Activated CD4-positive, alpha-beta T cell treated with anti-CD3 and anti-CD28 coated beads for 36 hours (primary cell): ENCODE measurements around the gene ACOXL. TPM values are rescaled to one million over a fixed set of nuclear protein-coding genes. Genes with fewer than 3 reads are reported as not detected.
A peak's percentile ranks its signal among the peaks of the same experiment; 100 is the strongest.
"Not testable (repeated sequence)": the region's sequence is repeated elsewhere in the genome, so short reads cannot be mapped to it uniquely, and the experiment has no call there.

ENCODE experiments used
- ATAC-seq: fragments of 200-7000 bp; cut with Tn5 transposase; one replicate; pipeline ENCODE4 v1.10.0; 2021; ENCODE audit warnings: mild to moderate bottlenecking, moderate library complexity
- CTCF ChIA-PET: fragments of 350-600 bp; sonication (Branson Sonifier 250); formaldehyde crosslinking; loops from one replicate; lab custom pipeline; 2021; ENCODE audit warnings: antibody characterized with exemption; lab: Charles Lee
- POLR2A ChIA-PET: fragments of 350-600 bp; sonication (Branson Sonifier 250); formaldehyde crosslinking; loops from one replicate; lab custom pipeline; 2021; ENCODE audit warnings: antibody characterized with exemption, inconsistent platforms; lab: Charles Lee
- DNase-seq: peaks from one replicate; pipeline ENCODE4 v3.0.0-alpha.2; 2020
- H3K27ac Mint-ChIP-seq: one replicate; pipeline ENCODE4 v1.8.0; 2021; ENCODE audit warnings: mixed read lengths
- H3K27me3 Mint-ChIP-seq: one replicate; pipeline ENCODE4 v1.8.0; 2021; ENCODE audit warnings: mixed read lengths
- H3K36me3 Mint-ChIP-seq: one replicate; pipeline ENCODE4 v1.8.0; 2021; ENCODE audit warnings: low read depth, mixed read lengths
- H3K4me1 Mint-ChIP-seq: one replicate; pipeline ENCODE4 v1.8.0; 2021; ENCODE audit warnings: mixed read lengths
- H3K4me3 Mint-ChIP-seq: one replicate; pipeline ENCODE4 v1.8.0; 2021; ENCODE audit warnings: mild to moderate bottlenecking, moderate library complexity, mixed read lengths
- H3K9me3 Mint-ChIP-seq: one replicate; pipeline ENCODE4 v1.8.0; 2021; ENCODE audit warnings: low read depth, mixed read lengths
- intact Hi-C, 2 experiments: fragments of 100-400 bp; cut with DNase I in 1 of 2; cut with micrococcal nuclease in 1 of 2; formaldehyde crosslinking; loops; one replicate each; pipeline versions ENCODE4 v1.14.2 to v1.15.1; 2022 to 2024; cut with DNase I, micrococcal nuclease
- total RNA-seq, 2 experiments: library from RNA; stranded (reverse); gene quantifications; one replicate each; pipeline ENCODE4 v1.2.3, GENCODE V29; 2021

ACOXL gene
- under 1 TPM in 1 of 2 experiments, not detected in 1; 0.23 TPM for total RNA-seq

DNA sequence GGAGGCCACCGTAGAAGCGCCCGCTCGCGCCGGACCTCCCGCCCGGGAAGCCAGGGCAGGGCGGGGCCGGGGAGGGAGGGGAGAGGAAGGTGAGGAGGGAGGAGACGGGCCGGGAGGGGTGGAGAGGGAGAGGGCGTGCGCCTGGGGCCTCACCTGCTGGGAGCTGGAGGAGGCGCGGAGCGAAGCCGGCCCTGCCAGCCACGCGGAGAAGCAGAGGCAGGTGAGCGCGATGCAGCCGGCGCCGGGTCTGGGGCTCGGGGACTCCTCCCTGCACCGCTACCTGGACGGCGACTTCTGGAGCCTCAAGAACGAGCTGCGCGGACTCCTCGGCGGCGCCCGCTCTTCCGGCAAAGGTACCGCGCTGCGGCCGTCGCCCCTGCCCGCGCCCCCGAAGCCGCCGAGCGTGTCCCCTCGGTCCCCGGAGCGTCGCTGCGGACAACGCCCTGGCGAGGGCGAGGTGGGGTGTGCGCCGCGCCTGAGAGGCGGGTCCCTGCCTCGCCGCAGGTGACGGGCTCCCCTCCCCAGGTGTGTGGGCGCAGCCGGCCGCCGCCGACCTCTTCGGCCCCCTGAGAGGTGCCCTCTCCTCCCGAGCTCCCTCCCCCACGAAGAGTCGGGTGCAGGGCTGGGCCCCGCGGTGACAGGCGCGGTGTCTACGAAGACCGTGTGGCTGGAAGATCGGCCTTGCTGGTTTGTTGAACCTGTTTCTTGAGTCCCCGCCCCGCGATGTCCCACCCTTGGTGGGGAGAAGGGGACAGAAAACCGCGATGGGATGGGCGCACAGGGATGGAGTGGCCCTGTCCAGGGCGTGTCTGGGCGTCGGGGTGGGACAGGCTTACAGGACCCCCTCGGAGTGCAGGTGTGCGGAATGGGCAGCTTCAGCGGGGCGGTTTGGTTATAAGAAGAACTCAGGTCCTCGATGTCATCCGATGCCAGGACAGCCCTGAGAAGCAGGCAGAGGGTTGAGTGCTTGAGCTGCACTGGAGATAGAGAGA, at the start of gene ACOXL:
TSS of gene ACOXL (plus strand) at position 152 of the 992 bp plus-strand sequence. CDS start 35,817 bp downstream, outside the sequence.
- Mint-ChIP-seq H3K4me3 (peak within 1 kb of the TSS; percentile 24), H3K27ac (no peak within 1 kb of the TSS), H3K9me3 (no peaks in the 10 kb centered on the region), H3K27me3 (peaks cover 65% of the 10 kb centered on the region), H3K4me1 (peaks cover 7% of the 10 kb centered on the region), H3K36me3 (no peaks in the 10 kb centered on the region)
- POLR2A ChIA-PET, result no interaction called here
- CTCF ChIA-PET, result interaction anchor here (0.8 to 1.7 kb wide), 2 partner anchors 16 to 22 kb away, joined by 3 to 4 read pairs; no protein-coding TSS in a partner anchor
- intact Hi-C loops, result no loop called here
- DNase-seq (peak; percentile 39), ATAC-seq (peak; percentile 30)

DNA sequence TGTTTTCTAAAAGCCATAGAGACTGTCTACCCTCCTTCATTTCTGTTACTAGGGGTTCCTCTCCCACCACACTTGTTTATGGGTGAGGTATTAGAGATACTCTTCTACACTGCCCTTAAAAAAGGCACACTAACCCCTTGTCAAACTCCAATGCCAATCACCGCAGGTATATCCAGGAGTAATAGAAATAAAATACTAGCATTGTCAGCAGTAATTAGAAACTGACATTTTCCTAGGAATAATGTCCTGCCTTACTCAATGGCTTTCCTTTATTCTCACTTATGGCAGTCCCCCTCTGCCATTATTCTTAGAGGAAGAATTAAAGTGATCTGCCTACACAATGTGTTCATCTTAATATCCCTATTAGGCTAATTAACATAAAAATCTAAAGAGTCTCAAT, 49.5 kb upstream of the ACOXL start:
- peaks cover 4% of the 10 kb centered on the region for H3K9me3 Mint-ChIP-seq
- H3K4me1 Mint-ChIP-seq, result peaks cover 9% of the 10 kb centered on the region
- H3K27me3 Mint-ChIP-seq, result peaks cover 4% of the 10 kb centered on the region
- no peak overlapping the region for H3K4me3 Mint-ChIP-seq
- no peak for ATAC-seq
- H3K27ac Mint-ChIP-seq, result no peak overlapping the region
- H3K36me3 Mint-ChIP-seq, result peaks cover 4% of the 10 kb centered on the region
- ChIA-PET POLR2A (no interaction called here), CTCF (interaction anchor here (1.0 to 1.5 kb wide), 2 partner anchors 71 to 73 kb away, joined by 3 to 4 read pairs; no protein-coding TSS in a partner anchor)
- DNase-seq, result no peak
- intact Hi-C loops, result no loop called here

DNA sequence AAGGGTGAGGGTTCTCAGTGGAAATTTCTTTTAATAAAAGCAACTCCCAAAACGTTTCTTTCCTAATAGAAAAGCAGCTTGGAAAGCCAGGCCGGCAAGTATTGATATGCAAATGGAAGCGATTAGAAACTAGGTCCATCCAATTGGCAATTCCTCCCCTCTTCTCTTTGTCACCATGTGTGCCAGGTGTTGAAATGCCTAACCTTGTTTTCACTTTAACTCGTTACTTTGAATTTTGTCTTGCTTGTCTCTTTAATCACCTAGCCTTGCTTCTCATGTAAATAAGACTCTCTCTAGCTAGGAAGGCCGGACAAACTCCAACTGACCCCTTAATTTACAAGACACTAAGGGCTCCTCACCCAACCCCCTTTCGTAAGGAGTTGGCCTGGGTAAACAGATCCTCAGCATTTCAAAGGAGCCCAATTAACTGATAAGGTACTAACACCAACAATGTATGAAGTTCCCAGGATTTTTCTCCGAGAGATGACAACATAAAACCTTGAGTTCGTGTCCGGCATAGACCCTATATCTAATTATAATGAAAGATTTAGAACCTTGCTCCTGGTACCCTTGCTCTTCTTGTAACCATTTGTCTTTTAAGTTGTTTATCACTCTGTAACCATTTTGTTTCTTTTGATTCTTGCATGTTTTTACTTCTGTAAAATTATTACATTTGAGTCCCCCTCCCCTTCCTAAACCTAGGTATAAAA, 44.4 kb upstream of the ACOXL start:
- H3K9me3 Mint-ChIP-seq, H3K27ac Mint-ChIP-seq, H3K4me1 Mint-ChIP-seq, DNase-seq, ATAC-seq, H3K4me3 Mint-ChIP-seq, intact Hi-C loops, POLR2A ChIA-PET, H3K36me3 Mint-ChIP-seq, H3K27me3 Mint-ChIP-seq: not testable (repeated sequence)
- CTCF ChIA-PET, result interaction anchor here (1.3 kb wide), 1 partner anchor 47 kb away, joined by 3 read pairs; no protein-coding TSS in a partner anchor

DNA sequence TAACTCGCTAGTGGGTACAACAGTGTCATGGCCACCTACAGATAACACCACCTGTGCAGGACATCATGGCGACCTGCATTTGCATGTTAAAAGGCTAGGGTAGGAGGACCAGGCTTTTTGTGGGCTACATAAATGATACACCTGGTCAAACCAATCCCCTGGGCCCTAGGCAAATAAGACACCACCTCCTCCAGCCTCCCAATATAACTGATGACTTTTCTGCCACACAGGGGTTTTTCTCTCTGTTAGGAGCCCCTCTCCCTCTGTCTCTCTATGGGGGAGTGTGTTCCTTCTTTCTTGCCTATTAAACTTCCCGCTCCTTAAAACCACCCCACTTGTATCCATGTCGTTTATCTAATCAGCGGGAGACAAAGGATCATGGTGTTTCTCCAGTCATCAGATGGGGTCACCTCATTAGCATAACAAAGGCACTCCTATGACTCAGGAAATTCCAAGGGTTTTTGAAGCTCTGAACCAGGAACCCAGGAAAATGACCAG, 43.7 kb upstream of the ACOXL start:
- ChIA-PET POLR2A (interaction anchor here (0.7 kb wide), 1 partner anchor 18 kb away, joined by 3 read pairs; no protein-coding TSS in a partner anchor), CTCF (interaction anchor here (0.8 to 1.1 kb wide), 2 partner anchors 9 to 11 kb away, joined by 3 to 5 read pairs; no protein-coding TSS in a partner anchor)
- no peak overlapping the region for H3K27ac Mint-ChIP-seq
- DNase-seq (no peak), ATAC-seq (no peak)
- no peak overlapping the region for H3K4me3 Mint-ChIP-seq
- peaks cover 2% of the 10 kb centered on the region for H3K36me3 Mint-ChIP-seq
- intact Hi-C loops, result no loop called here
- no peaks in the 10 kb centered on the region for H3K4me1 Mint-ChIP-seq
- peaks cover 7% of the 10 kb centered on the region for H3K9me3 Mint-ChIP-seq
- peaks cover 2% of the 10 kb centered on the region for H3K27me3 Mint-ChIP-seq

DNA sequence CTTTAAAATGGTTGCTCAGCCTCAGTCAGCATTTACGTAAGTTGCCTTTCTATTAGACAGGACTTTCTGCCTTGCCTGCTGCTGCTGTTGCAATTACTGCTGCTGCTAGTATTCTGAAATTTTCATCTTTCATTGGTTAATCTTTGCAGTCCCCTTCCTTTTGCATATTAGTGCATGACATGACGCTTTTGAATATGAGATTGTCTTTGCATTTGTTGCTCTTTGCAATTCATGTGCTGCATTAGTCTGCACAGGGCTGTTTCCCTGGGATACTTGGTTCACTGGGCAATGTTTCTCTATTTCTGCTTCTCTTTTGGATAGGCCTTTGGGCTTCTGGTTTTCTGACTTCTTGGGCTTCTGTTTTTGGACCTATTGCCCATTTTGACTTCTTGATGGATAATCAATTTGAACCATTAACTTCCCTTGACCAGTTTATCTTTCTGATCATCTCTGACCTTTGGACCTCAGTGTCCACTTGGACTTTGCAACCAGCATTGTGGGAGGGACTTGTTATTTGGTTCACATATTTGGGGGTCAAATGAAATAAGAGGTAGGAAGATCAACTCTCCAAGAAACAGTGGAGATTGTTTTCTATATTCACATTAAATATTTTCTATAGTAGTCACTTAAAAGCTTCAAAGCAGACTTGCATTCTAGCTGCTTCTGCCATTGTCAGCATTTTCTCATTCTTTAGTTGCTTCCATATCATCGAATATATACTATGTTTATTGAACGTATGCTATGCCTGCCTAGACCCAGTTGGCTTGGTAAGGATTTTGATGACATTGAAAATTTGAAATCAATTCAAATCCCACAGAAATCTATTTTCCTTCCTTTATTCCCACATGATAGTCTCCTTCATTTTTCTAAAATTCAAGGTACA, 42.0 kb upstream of the ACOXL start:
- Mint-ChIP-seq H3K27me3 (peaks cover 14% of the 10 kb centered on the region), H3K27ac (no peak overlapping the region)
- POLR2A ChIA-PET, result no interaction called here

DNA sequence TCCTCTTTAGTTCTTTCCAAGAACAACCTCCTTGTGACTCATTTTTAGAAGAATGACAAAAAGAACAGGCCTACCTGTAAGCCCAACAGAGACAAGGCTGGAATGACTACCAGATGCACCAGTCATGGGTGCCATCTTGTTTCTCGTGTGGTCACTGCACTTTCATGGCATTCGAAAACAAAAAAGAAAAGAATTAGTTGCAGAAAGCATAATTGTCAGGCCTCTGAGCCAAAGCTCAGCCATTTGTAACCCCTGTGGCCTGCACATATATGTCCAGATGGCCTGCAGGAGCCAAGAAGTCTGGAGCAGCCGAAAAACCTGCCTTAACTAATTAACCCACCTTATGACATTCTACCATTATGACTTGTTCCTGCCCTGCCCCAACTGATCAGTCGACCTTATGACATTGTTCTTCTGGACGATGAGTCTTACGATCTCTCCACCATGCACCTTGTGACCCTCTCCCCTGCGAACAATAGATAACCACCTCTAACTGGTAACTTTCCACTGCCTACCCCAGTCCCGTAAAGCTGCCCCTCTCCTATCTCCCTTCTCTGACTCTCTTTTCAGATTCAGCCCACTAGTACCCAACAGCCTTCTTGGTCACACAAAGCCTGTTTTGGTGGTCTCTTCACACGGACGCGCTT, 40.6 kb upstream of the ACOXL start:
- peaks cover 17% of the 10 kb centered on the region for H3K27me3 Mint-ChIP-seq
- H3K36me3 Mint-ChIP-seq, result peaks cover 2% of the 10 kb centered on the region
- ATAC-seq, result no peak
- H3K27ac Mint-ChIP-seq, result no peak overlapping the region
- POLR2A ChIA-PET, result no interaction called here
- CTCF ChIA-PET, result no interaction called here
- intact Hi-C loops, result no loop called here
- no peak for DNase-seq
- no peak overlapping the region for H3K4me3 Mint-ChIP-seq
- H3K4me1 Mint-ChIP-seq, result peaks cover 5% of the 10 kb centered on the region
- peaks cover 7% of the 10 kb centered on the region for H3K9me3 Mint-ChIP-seq

More for the DNA sequence above, 42.0 kb upstream of the ACOXL start:
- Mint-ChIP-seq H3K4me3 (no peak overlapping the region), H3K4me1 (peaks cover 3% of the 10 kb centered on the region), H3K9me3 (peaks cover 7% of the 10 kb centered on the region), H3K36me3 (peaks cover 2% of the 10 kb centered on the region)
- ATAC-seq (no peak), DNase-seq (no peak)
- CTCF ChIA-PET, result no interaction called here
- intact Hi-C loops, result no loop called here

DNA sequence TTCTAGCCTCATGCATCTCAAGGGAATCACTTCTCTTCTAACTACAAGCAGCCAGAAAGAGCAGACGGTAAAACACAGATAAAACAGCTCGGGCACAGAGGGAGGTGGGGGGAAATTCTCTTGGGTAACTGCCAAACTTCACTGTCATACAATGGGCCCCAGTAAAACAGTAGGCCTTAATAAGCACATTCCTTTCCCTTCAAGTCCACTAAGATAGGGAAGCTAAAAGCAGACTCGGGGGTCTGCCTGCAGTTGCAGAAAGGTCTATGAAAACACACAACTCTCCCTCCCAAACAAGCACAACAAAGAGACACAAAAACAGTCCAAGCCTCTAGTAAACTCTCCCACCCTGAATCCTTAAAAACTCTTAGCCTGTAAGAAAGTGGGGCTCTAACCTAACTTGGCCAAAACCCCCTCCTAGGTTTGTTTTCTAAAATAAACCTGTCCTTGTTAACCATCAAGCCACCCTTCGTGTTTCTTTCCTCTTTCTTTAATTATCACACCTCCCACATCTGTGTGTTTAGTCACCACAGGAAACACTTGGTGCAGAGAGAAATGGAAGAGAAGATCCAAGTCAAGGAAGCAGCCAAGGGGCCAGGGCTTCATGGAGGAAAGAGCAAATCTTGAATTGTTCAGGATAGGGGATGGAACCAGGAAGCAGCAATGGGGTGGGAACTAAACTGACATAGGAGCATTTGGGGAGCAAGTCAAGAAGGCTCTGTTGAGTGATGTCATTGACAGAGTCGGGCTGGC, 37.1 kb upstream of the ACOXL start:
- peaks cover 17% of the 10 kb centered on the region for H3K27me3 Mint-ChIP-seq
- H3K9me3 Mint-ChIP-seq, DNase-seq, H3K4me1 Mint-ChIP-seq, intact Hi-C loops, CTCF ChIA-PET, H3K4me3 Mint-ChIP-seq, H3K36me3 Mint-ChIP-seq, POLR2A ChIA-PET, H3K27ac Mint-ChIP-seq: not testable (repeated sequence)
- ATAC-seq, result peak; percentile 39

DNA sequence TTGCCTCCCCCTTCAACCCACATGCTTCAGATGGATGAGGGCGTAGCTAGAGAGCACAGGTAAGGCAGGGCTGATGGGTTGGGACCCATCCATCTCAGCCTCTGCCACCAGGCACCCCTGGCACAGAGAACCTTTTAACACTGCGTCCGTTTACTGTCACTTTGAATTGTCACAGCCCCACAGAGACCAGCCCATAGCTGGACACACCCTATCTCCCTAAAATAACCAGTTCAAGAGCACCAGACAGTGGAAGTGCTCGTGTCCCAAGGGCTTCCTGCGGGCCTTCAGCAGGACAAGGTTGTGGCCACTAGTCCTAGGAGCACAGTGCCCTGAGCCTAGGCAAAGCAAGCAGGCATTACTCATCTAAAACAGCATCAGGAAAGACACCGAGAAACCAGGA, 34.1 kb upstream of the ACOXL start:
- CTCF ChIA-PET, H3K4me3 Mint-ChIP-seq, POLR2A ChIA-PET, H3K4me1 Mint-ChIP-seq, H3K9me3 Mint-ChIP-seq, ATAC-seq, H3K27ac Mint-ChIP-seq, H3K36me3 Mint-ChIP-seq, intact Hi-C loops, DNase-seq: not testable (repeated sequence)
- H3K27me3 Mint-ChIP-seq, result peaks cover 15% of the 10 kb centered on the region

DNA sequence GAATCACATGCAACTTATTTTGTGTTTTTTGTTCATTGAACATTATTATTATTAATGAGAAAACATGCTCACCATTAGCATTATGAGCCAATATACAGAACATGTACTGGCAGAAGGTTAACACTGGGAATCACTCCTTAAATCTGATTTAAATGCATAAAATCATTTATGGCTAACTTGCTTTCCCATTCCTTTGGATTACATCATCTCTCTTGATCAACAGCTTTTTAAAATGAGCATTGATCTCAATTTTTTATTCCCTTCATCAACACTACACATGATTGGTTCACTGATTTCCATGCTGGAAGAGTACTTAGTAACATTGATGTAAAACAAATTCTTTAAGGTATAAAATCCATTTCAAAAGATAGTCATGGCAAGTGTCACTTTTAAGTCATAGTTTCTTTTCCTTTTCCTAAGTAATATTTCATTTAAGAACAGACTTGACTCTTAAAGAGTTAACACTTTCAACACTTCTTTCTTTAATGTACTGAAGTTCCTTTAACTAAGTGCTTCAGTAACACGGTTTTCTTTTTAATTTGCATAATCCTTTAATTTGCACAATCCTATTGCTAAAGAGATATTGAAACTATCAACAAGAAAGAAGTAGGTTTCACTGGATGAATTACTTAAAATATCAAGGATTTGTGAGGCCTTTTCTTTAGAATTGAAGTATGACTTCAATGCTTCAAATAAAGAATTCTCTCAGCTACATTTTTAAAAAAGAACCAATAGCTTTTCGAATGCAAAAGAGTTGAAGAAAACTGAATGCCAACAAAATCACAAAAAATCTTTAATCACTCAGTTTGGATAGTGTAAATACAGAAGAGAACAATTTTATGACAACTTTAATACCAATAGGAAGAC, 29.6 kb upstream of the ACOXL start:
- ChIA-PET CTCF (interaction anchor here (1.5 kb wide), 1 partner anchor 10 kb away, joined by 3 read pairs; no protein-coding TSS in a partner anchor), POLR2A (no interaction called here)
- no peaks in the 10 kb centered on the region for H3K4me1 Mint-ChIP-seq
- no peaks in the 10 kb centered on the region for H3K36me3 Mint-ChIP-seq
- ATAC-seq (no peak), DNase-seq (no peak)
- peaks cover 8% of the 10 kb centered on the region for H3K27me3 Mint-ChIP-seq
- no peak overlapping the region for H3K27ac Mint-ChIP-seq
- H3K4me3 Mint-ChIP-seq, result no peak overlapping the region
- intact Hi-C loops, result no loop called here
- no peaks in the 10 kb centered on the region for H3K9me3 Mint-ChIP-seq
